Mucosa of stomach (tissue), 1 donor: ENCODE data around the gene CBLN3.
"Not testable (repeated sequence)": the region's sequence is repeated elsewhere in the genome, so short reads cannot be mapped to it uniquely, and the experiment has no call there.

Experiments used
- H3K27me3 ChIP-seq: one replicate; pipeline ENCODE4 v1.7.0; 2013; ENCODE audit warnings: mild to moderate bottlenecking, low read length; ENCODE audit not compliant: control insufficient read depth, insufficient read depth
- H3K36me3 ChIP-seq: one replicate; pipeline ENCODE4 v1.7.0; 2013; ENCODE audit warnings: low read length; ENCODE audit not compliant: control insufficient read depth, insufficient read depth
- H3K4me1 ChIP-seq: one replicate; pipeline ENCODE4 v1.7.0; 2013; ENCODE audit warnings: mild to moderate bottlenecking, low read length; ENCODE audit not compliant: control insufficient read depth, insufficient read depth
- H3K4me3 ChIP-seq: one replicate; pipeline ENCODE4 v1.7.0; 2013; ENCODE audit warnings: low read length
- H3K9ac ChIP-seq: one replicate; pipeline ENCODE4 v1.7.0; 2013; ENCODE audit warnings: mild to moderate bottlenecking, low read length, moderate library complexity
- H3K9me3 ChIP-seq: one replicate; pipeline ENCODE4 v1.7.0; 2013; ENCODE audit warnings: mild to moderate bottlenecking, low read length, moderate library complexity; ENCODE audit not compliant: control insufficient read depth
- donor health status: Pancreatic carcinoma.

CBLN3 gene

GRCh38 chr14:24456980-24457379 lies 27.5 kb upstream of the CBLN3 start:
- Histone ChIP-seq H3K4me3 (no peak overlapping the region), H3K27me3 (no peaks in the 10 kb centered on the region), H3K36me3 (no peaks in the 10 kb centered on the region), H3K9me3 (no peaks in the 10 kb centered on the region), H3K4me1 (no peaks in the 10 kb centered on the region), H3K9ac (no peak overlapping the region)

GRCh38 chr14:24450828-24451227 lies 21.4 kb upstream of the CBLN3 start:
- not testable (repeated sequence) for H3K9me3 ChIP-seq, H3K4me3 ChIP-seq, H3K4me1 ChIP-seq, H3K36me3 ChIP-seq, H3K27me3 ChIP-seq, H3K9ac ChIP-seq

- H3K36me3 ChIP-seq, result peaks cover 11% of the 10 kb centered on the region
- H3K27me3 ChIP-seq, result no peaks in the 10 kb centered on the region
- H3K9me3 ChIP-seq, result no peaks in the 10 kb centered on the region
- peak overlapping the region; percentile 91 for H3K9ac ChIP-seq
- peaks cover 17% of the 10 kb centered on the region for H3K4me1 ChIP-seq
- peak overlapping the region; percentile 61 for H3K4me3 ChIP-seq
These were observed 13.7 kb upstream of the CBLN3 start for GRCh38 chr14:24443053-24443665.

- peak within 1 kb of the TSS; percentile 91 for H3K9ac ChIP-seq
- H3K36me3 ChIP-seq, result peaks cover 15% of the 10 kb centered on the region
- peaks cover 17% of the 10 kb centered on the region for H3K4me1 ChIP-seq
- H3K9me3 ChIP-seq, result no peaks in the 10 kb centered on the region
- H3K27me3 ChIP-seq, result no peaks in the 10 kb centered on the region
- H3K4me3 ChIP-seq, result peak within 1 kb of the TSS; percentile 61
These were observed 13.0 kb upstream of the CBLN3 start, which contains the start of gene SDR39U1 for GRCh38 chr14:24442240-24443052. Gene SDR39U1, minus strand, starts transcription at chr14:24442776. Its CDS starts 7 bp downstream, at chr14:24442769.

- peaks cover 19% of the 10 kb centered on the region for H3K4me1 ChIP-seq
These were observed 12.4 kb upstream of the CBLN3 start for GRCh38 chr14:24441904-24442239.

GRCh38 chr14:24441485-24441884 lies 12.0 kb upstream of the CBLN3 start:
- peaks cover 21% of the 10 kb centered on the region for H3K4me1 ChIP-seq
- no peak overlapping the region for H3K4me3 ChIP-seq
- peaks cover 22% of the 10 kb centered on the region for H3K36me3 ChIP-seq
- H3K9ac ChIP-seq, result peak overlapping the region; percentile 91
- H3K27me3 ChIP-seq, result no peaks in the 10 kb centered on the region
- no peaks in the 10 kb centered on the region for H3K9me3 ChIP-seq

More at GRCh38 chr14:24441904-24442239, 12.4 kb upstream of the CBLN3 start:
- Histone ChIP-seq H3K9me3 (no peaks in the 10 kb centered on the region), H3K27me3 (no peaks in the 10 kb centered on the region), H3K36me3 (peaks cover 20% of the 10 kb centered on the region), H3K9ac (peak overlapping the region; percentile 91), H3K4me3 (peak overlapping the region; percentile 61)

GRCh38 chr14:24440606-24441399 lies 11.3 kb upstream of the CBLN3 start:
- Histone ChIP-seq H3K27me3 (no peaks in the 10 kb centered on the region), H3K4me3 (no peak overlapping the region), H3K4me1 (peaks cover 21% of the 10 kb centered on the region), H3K36me3 (peaks cover 28% of the 10 kb centered on the region), H3K9me3 (no peaks in the 10 kb centered on the region), H3K9ac (no peak overlapping the region)

GRCh38 chr14:24439830-24440605 lies 10.6 kb upstream of the CBLN3 start:
- Histone ChIP-seq H3K27me3 (no peaks in the 10 kb centered on the region), H3K36me3 (peaks cover 28% of the 10 kb centered on the region), H3K9ac (no peak overlapping the region), H3K4me1 (peaks cover 21% of the 10 kb centered on the region), H3K9me3 (no peaks in the 10 kb centered on the region), H3K4me3 (no peak overlapping the region)

- peaks cover 21% of the 10 kb centered on the region for H3K4me1 ChIP-seq
- H3K4me3 ChIP-seq, result no peak overlapping the region
- H3K36me3 ChIP-seq, result peaks cover 30% of the 10 kb centered on the region
- H3K9me3 ChIP-seq, result no peaks in the 10 kb centered on the region
- no peaks in the 10 kb centered on the region for H3K27me3 ChIP-seq
- H3K9ac ChIP-seq, result no peak overlapping the region
These were observed 9.8 kb upstream of the CBLN3 start for GRCh38 chr14:24439257-24439656.

- Histone ChIP-seq H3K4me1 (peaks cover 21% of the 10 kb centered on the region), H3K36me3 (peaks cover 33% of the 10 kb centered on the region)
These were observed 9.0 kb upstream of the CBLN3 start for GRCh38 chr14:24438223-24439097.

GRCh38 chr14:24437736-24438067 lies 8.2 kb upstream of the CBLN3 start:
- Histone ChIP-seq H3K4me1 (peaks cover 25% of the 10 kb centered on the region), H3K9me3 (no peaks in the 10 kb centered on the region), H3K4me3 (no peak overlapping the region), H3K27me3 (no peaks in the 10 kb centered on the region), H3K36me3 (peaks cover 37% of the 10 kb centered on the region), H3K9ac (no peak overlapping the region)

More at GRCh38 chr14:24438223-24439097, 9.0 kb upstream of the CBLN3 start:
- Histone ChIP-seq H3K9me3 (no peaks in the 10 kb centered on the region), H3K4me3 (no peak overlapping the region), H3K27me3 (no peaks in the 10 kb centered on the region), H3K9ac (no peak overlapping the region)
